Measurements from ENCODE around the gene SPON1.
"Not testable (repeated sequence)": the region's sequence is repeated elsewhere in the genome, so short reads cannot be mapped to it uniquely, and the experiment has no call there.

GRCh38 chr11:13926366-13926765 is 36.2 kb upstream of the SPON1 start:
- TF ChIP-seq EZH2phosphoT487 (IDR thresholded peaks at IDR 0.05; ENCODE audit: insufficient read depth, low read depth); EZH2 (IDR thresholded peaks at IDR 0.05; ENCODE audit: insufficient read depth, poor library complexity, severe bottlenecking): not testable (repeated sequence)

Data from GM23248 (cell line).